ENCODE results near the gene ENO4. TPM values are rescaled to one million over a fixed set of nuclear protein-coding genes. Genes with fewer than 3 reads are reported as not detected.

Gene ENO4
- total RNA-seq, 1 experiment from 2014 or later, result 0.22 TPM

GRCh38 chr10:116880716-116881482 is 31.6 kb downstream of the ENO4 start:
- no TSS peak for BruUV-seq (replicated peaks)
- POLR2A ChIA-PET, result no interaction called here

More at GRCh38 chr10:116880716-116881482, 31.6 kb downstream of the ENO4 start:
- H3K4me3 ChIP-seq (replicated peaks in 1 of 2; ENCODE audit: low read depth in 1 of 2, low read length in 2 of 2), result no peak overlapping the region
- no peaks in the 10 kb centered on the region for H4K20me1 ChIP-seq (ENCODE audit: insufficient read depth)
- no peak overlapping the region for H2AFZ ChIP-seq (ENCODE audit: low read depth, low read length, poor library complexity, severe bottlenecking)
- H3K9me3 ChIP-seq (ENCODE audit: control insufficient read depth in 1 of 2, insufficient read depth in 1 of 2, low read depth in 1 of 2, low read length in 2 of 2), result no peaks in the 10 kb centered on the region
- ATAC-seq, result 0 out of 2 replicates have a peak, but pooled peaks have one; percentile 35
- no peaks in the 10 kb centered on the region for H3K4me1 ChIP-seq (ENCODE audit: control insufficient read depth in 1 of 2, insufficient read depth in 2 of 2, low read length in 2 of 2)
- intact Hi-C loops (cut with micrococcal nuclease), result no loop called here
- H3K4me2 ChIP-seq (ENCODE audit: low read length), result no peak overlapping the region
- no peaks in the 10 kb centered on the region for H3K27me3 ChIP-seq (ENCODE audit: insufficient read depth, low read length)
- H3K79me2 ChIP-seq (ENCODE audit: insufficient read depth, low read length), result no peaks in the 10 kb centered on the region
- DNase-seq (ENCODE audit: low read depth, low spot score), result no peak
- no peaks in the 10 kb centered on the region for H3K9me2 ChIP-seq (ENCODE audit: insufficient read depth)
- H3K27ac ChIP-seq (ENCODE audit: low read depth, low read length), result no peak overlapping the region
- CTCF ChIA-PET, result no interaction called here
- RAD21 ChIA-PET (ENCODE audit: low non-redundant PET in 1 of 2, low total read pairs in 2 of 2, uncharacterized antibody in 2 of 2, unreplicated experiment in 2 of 2), result no interaction called here
- TF ChIP-seq REST (IDR thresholded peaks at IDR 0.05; ENCODE audit: low read depth) (no peak), SIN3A (IDR thresholded peaks at IDR 0.05; ENCODE audit: low read depth) (no peak), SP1 (IDR thresholded peaks at IDR 0.05; ENCODE audit: low read depth) (no peak), CBX3 (IDR thresholded peaks at IDR 0.05; ENCODE audit: low read depth) (no peak), EZH2phosphoT487 (IDR thresholded peaks at IDR 0.05; ENCODE audit: borderline replicate concordance) (no peak), TCF7L2 (IDR thresholded peaks at IDR 0.05; ENCODE audit: borderline replicate concordance, extremely low read depth, insufficient read depth, insufficient read length) (no peak), MAX (IDR thresholded peaks at IDR 0.05) (no peak), CEBPB (IDR thresholded peaks at IDR 0.05; ENCODE audit: low read depth) (no peak)
- H3K36me3 ChIP-seq (ENCODE audit: control insufficient read depth in 1 of 2, insufficient read depth in 2 of 2, low read length in 2 of 2), result peaks cover 7 to 17% of the 10 kb centered on the region in 2 experiments
- H3K9ac ChIP-seq (ENCODE audit: low read length), result no peak overlapping the region

Data from HCT116 (cell line).